HG03432 (cell line): ENCODE measurements around the gene CELF2.
"Not testable (repeated sequence)": the region's sequence is repeated elsewhere in the genome, so short reads cannot be mapped to it uniquely, and the experiment has no call there.

Experiments
- ATAC-seq: cut with Tn5 transposase; IDR thresholded peaks from one replicate; pipeline ENCODE4 v1.9.1; 2021; ENCODE audit warnings: mild to moderate bottlenecking, moderate library complexity; ENCODE audit not compliant: unreplicated experiment

The CELF2 gene

DNA sequence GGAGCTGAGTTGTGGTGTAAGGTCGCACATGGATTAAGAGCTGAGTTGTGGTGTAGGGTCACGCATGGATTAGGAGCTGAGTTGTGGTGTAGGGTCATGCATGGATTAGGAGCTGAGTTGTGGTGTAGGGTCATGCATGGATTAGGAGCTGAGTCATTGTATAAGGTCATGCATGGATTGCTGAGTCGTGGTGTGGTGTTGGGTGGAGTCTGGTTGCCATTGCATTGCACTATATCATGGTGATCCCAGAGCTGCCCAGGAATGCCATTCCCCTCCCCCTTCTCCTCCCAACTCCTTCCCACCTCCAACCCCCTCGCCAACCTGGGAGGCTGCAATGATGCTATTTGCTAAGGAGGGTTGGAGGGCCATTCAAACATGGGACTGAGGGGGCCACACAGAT is 349.2 kb downstream of the CELF2 start:
- ATAC-seq: not testable (repeated sequence)

DNA sequence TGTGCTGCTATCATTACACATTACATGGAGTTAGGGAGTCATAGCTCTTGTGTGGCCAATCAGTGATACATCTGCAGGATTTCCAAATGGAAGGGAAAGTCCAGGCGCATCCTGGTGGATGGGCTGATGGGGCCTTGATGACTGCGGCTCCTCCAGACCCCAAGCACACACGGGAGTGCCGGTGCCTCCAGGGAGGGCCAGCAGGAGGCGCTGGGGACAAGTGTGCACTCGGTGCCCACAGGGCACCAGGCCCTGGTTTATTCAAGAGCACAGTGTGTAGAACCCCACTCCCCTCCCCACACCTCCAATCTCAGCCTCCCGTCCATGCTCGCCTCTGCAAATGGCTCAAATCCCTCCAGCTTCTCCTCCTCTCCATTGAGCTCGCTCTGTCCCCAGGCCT is 349.8 kb downstream of the CELF2 start:
- ATAC-seq: no peak

DNA sequence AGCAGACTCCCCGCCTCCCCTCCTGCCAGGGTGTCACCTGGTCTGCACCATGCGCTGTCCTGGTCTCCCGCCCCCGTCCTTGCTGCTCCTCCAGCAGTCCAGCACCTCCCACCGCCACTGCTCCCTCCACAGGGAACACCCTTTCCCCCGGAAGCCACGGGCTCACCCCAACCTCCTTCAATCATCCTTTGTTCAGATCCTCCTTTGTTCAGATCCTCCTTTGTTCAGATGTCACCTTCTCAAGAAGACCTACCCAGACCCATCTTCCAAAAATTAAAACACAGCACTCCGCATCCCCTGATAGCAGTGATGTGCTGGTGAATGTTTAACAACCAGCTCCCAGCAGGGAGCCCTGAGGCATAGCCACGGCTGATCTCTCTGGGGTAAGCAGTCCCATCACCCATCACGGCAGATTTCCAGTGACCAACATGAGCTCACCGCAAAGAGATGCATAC is 356.1 kb downstream of the CELF2 start:
- ATAC-seq: no peak

DNA sequence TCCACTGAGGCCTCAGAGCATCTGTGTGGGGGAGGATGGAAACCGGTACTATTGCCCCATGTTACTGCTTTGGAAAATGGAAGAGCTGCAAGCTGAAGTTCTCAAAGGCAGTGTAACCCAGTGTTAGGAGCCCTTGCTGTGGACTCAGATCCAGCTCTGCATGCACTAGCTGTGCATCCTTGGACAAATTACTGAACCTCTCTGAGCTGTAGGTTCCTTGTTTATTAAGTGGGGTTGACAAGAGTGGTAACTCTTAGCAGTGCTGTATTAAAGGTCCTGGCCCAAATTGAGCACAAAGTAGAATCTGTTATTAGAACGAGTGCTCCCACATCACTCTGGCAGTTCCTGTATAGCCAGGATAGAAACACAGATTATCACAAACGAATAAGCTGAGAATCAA is 359.6 kb downstream of the CELF2 start:
- no peak for ATAC-seq

DNA sequence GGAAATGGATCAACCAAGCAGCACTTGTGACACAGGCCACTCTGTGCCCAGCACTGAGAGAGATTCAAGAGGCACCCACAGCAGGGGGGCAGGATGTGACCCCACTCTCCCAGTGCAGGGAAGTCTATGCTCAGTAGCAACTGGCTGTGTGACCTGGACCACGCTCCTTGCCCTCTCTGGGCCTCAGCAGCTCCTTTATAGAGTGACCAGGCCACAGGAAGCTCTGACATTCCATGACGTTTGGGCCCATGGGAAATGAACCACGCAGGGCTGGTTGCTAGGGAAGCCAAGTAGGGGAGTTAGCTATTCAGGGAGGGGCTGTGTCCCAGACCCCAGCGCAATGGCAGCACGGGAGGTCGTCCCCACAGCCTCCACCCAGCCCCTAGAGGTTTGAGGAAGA is 361.2 kb downstream of the CELF2 start:
- ATAC-seq: no peak

DNA sequence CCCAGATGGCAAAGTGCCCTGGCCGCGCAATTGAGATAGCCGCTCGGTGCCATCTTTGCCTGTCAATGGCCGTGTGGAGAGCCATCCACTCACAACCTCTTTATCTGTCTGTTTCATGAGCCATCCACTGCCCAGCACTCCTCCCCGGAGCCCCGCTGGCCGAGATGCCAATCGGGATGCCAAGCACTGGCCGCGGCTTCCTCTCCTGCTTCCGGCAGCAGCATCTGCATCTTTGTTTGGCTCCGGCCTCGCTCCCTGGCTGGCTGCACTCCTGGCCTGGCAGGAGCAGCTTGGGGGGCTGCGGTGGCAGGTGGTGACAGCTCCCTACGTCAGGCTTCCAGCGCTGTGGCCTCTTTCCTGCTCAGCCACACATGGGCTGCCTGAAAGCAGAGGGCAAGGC is 362.1 kb downstream of the CELF2 start:
- ATAC-seq: no peak

- no peak for ATAC-seq
These were observed 363.4 kb downstream of the CELF2 start for GRCh38 chr10:11381023-11381422.

GRCh38 chr10:11381511-11381910 is 363.8 kb downstream of the CELF2 start:
- ATAC-seq: no peak

- ATAC-seq: no peak
These were observed 364.5 kb downstream of the CELF2 start for GRCh38 chr10:11382187-11382586.

GRCh38 chr10:11386044-11386443 is 368.4 kb downstream of the CELF2 start:
- no peak for ATAC-seq
